ENCODE data around the gene MYRIP.

Gene MYRIP

DNA sequence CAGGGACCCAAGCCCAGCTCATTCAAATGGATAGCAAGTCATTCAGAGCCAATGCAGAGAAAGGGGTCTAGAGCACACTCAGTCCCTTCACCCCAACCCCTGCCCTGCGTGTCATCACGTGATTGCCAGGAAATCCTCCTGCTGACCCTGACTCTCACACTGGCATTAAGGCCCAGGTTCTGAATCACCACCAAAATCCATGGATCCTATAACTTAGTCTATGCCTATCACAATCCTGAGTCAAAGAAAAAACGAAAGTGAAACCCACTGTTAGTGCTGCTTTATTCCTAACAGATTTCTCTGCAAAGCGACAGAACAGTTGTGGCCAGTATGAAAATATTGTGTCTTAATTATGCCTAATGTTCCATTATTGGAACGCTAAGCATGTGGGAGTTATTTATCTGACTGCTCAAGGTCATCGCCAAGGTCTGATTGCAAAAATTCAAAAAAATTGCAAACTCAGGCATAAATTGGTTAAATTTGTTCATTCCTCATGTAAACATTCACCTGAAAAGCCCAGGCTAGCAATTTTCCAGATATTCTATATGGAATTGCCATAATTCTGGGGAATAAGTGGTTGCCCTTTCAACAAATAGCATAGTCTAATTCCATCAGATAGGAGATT, 391.4 kb downstream of the MYRIP start:
- no peak for DNase-seq

DNA sequence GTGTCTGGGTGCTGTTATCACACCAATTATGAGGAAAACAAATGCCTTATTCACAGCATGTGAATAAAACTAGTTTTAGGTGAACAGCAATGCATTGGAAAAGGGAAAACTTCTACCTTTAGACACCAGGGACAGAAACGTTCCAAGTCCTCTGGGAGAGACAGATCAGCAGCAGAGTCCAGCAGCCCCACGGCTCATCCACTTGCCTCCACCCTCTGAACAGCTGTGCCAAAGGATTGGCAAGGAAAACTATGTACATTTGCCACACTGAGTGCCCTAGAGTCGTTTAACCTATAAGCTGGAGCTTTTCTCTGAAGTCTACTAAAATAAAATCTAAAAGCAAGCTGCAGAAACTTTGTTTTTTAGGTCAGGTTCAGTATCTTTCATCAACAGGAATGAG, 392.4 kb downstream of the MYRIP start:
- no peak for DNase-seq

DNA sequence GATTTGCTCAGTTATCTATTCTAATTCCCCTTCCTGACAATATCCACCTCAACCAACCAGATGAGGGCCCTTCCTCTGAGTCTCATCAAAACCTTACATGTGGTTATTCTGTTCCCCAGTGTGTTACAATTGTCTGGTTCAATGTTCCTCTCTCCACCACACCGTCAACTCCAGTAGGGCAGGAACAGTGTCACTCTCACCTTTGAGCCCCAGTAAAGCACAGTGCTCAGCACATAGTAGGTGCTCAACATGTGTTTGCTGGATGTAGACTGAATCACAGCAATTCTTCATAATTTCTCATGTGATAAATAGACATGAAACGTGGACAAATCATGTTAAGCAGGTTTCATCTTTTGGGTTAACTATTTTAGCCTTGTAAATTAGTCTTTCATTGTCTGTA, 397.1 kb downstream of the MYRIP start:
- DNase-seq: no peak

DNA sequence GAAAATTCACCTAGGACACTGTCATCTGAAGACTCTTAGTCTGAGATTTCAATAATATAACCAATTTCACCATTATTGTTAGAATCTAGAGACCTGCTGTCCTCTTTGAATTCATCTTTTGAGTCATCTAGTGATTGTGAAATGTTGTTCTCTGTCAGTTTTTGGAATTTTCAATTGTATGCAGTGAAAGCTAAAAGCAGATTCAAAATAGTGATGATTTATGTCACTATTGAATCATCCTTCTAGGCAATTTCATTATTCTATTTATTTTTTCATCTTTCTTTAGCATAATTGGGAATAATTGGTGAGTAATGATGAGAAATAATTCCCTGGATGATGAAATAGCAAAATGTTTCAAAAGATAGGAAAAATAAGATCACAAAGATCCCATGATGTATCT, 398.4 kb downstream of the MYRIP start:
- no peak for DNase-seq

DNA sequence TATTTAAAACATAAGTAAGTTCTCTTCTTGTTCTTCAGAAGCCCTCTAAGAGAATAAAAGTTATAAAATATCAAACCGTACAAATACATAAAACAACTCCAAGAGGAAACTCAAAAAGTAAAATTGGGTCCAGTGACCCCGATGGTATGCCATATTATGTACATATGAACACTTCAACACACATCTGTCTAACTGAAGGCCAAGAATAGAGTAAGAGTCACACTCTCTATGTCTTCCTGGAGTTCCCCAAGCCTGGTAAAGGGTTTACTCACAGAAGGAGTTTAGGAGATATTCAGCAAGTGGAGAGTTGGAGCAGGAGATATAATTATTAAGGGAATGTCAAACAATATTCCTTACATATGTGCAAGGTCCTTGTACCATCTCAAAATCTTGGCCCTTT, 398.8 kb downstream of the MYRIP start:
- no peak for DNase-seq

DNA sequence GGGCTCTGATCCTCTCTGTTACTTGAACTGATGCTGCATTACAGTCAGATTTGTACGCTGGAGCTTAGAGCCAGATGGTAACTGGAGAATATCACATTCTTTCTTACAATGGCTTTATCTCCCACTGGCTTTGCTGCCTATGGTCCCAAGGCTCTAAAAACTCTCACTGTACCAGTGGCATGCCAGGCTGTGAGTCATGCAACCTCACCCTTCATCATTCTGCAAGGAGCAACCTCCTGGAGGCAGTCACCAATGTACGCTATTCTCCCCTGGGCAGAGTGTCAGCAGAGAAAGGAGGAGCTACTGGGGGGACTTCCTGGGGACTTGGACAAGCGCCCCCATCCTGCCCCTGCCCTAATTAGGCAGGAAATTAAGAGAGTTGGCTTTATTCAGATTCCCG, 402.2 kb downstream of the MYRIP start:
- no peak for DNase-seq

DNA sequence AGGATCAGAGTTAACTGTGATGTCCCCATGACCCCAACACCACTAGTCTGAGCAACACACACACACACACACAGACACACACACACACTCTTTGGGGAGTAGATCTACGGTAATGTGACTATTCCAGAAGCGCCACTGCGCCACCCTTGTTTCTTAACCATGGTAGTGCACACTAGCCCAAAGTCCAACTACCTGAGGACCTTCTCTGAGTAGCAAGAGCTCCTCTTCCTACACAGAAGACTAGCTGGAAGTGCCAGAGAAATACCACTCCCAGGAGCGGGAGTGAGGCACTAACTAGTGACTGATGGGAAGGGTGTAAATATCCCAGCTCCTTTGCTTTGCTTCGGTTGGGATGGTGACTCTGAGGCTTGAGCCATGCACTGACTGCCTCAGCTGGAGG, 404.1 kb downstream of the MYRIP start:
- DNase-seq: no peak

DNA sequence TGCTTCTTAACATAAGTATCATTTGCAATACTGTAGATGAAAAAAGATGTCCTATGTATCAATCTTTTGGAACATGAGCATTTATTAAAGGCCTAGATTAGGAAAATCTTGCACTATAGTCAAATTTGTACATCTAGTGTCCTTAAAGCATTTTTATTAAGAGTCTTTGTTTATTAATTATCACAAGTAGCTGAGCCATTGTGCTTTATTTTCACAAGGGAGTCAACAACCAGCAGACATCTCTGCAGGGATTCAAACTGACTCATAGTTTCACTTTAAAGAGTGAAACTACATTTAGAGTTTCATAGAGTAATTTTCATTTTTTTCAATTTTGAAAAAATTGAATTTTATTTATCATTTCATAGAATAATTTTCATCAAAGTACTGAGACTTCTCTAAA, 405.6 kb downstream of the MYRIP start:
- DNase-seq: no peak

DNA sequence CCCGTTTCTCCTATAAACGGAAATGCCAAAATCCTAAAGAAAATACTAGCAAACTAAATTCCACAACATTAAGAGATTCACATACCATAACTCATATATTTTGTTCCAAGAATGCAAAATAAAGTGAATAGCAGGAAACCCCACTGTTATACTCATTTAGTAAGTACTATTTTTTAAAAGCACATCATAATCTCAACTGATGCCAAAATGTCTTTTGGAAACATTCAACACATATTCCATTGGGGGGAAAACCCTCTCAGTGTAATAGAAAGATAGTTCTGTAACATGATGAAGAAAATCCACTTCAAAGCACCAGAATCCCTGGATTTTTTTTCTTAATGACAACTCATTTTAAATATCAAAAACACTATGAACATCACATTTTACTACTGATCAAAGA, 407.1 kb downstream of the MYRIP start:
- no peak for DNase-seq

DNA sequence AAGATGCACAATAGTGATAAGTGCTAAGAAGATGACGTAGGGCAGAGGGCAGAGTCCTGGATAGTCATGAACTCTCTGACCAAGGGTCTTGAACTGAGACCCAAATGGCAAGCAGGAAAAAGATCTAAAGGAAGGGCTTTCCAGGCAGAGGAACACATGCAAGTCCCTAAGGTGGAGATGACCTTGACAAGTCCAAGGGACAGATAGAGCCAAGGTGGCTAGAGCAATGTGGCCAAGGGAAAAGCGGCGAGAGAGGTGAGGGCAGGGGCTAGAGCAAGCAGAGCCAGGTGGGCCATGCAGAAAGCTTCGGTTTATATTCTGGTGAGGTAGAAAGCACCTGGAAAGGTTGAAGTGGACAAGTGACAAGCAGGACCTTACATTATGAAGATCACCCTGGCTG, 414.4 kb downstream of the MYRIP start:
- DNase-seq: no peak

DNA sequence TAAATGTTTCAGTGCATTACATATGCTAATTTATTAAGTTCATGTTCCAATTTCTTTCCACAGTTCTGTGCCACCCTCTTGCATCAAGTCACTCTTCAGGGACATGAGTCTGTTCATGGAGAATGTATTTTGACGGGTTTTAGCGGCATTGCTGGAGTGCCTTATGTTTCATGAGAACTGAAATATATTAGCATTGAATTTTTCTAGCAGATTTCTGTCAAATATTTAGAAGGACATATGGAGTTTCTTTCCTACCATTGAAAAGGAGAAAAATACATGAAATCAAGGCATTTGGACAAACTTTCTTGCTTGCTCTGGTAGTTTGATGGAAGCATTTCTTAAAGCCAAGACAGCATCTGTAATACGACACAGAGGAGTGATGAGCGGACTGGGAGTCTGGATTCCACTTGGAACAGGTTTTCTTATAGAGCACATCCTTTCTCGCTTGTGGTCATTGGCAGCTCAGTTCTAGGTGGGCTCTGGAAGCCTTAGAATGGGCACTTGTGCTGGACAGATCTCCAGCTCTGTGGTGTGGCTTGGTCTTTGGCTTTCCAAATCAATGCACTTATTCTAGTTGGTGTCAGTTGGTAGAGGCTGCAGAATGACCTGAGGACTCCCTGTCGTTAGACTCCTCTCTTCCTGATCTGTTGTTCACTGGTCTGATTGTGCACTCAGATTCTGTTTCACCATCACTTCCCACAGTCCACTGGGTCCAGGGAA, 415.5 kb downstream of the MYRIP start:
- DNase-seq: no peak

DNA sequence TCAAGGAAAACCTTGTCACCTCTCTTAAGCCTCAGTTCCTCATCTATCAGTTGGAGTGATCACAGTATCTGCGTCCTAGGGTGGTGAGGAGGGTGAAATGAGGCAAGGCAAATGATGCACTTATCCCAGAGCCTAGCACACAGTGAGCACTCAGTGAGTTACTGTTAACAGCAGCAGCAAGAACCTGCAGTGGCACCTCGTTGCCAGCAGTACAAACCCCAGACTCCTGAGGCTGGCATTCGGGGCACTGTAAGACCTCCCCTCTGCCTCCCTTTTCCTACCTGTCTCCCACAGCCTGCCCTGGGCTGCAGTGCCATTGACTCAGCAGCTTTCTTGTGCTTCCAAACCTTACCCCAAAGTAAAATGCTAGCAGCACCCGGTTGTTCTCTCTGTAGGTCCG, 417.2 kb downstream of the MYRIP start:
- no peak for DNase-seq

DNA sequence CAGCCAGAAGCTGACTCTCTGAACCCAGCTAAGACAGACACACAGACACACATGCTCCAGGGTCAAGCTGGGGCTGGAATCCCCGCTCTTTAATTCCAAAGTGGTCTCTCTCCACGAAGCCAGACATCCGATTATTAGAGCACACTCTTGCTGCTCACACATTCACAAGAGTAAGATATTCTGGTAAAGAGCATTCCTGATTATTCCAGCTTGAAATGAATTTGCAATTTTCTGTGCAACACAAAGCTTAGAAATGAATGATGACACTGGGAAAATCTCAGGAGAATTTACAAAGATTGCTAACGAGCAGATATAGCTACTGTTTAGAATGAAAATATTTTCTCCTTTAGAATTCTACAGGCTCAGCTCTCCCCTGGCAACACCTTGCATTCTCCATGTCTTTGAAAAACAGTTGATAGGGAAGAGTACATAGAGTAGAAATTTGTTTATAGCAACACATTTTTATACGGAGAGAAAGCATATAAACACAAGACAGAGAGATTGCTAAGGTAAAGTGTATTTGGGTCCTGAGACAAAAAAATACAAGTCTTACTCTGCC, 419.5 kb downstream of the MYRIP start:
- no peak for DNase-seq

DNA sequence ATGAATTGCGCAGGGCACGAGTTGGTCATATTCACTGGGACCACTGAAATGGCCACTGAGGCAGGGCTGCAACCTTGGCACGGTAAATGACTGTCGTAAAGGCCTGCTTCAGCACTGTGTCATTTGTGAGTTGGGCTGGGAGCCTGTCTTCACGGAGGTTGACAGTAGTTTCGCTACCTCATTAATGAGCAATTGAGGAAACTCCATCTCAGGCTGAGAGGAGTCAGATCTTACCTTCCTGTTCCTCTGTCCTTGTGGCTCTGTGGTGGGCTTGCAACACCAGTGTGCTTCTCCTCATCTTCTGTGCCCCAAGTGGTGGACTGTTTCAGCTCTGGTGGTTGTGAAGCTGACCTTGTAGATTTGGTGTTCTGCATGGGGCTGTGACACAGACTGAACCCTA, 420.0 kb downstream of the MYRIP start:
- no peak for DNase-seq

DNA sequence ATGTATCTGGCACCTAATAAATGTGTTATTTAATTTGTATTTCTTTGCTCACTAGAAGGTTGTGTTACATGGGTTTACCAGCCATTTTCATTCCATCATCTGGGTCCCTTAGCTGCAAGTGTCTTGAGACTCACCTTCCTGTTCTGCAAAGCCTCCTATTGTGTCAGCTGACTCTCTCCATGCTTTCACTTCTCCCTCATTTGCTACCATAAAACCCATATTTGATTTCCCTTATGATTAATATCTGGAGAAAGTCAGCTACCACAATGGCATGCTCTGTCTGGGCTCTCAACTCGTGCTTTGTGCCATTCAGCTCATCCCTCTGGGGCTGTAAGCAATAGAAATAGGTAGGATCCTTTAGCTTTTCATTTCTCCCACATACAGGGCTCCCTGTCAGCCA, 420.6 kb downstream of the MYRIP start:
- DNase-seq: no peak

DNA sequence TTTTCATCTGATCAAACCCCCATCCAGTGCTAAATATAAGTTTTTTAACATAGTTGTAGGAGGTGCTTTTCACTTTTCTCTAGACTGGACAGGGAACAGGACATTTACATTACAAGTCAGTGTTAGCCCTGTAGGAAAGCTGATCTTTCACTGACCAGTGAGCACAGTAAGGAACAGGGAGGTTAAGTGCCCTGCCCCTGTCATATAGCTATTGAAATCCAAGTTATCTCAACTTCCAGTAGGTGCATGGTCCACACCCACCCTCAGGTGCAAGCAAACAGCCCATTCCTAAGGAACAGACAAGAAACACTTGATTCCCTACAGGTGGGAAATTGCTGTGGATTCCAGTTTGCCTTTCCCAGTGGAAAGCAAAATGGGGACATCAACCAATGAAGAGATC, 421.0 kb downstream of the MYRIP start:
- no peak for DNase-seq

DNA sequence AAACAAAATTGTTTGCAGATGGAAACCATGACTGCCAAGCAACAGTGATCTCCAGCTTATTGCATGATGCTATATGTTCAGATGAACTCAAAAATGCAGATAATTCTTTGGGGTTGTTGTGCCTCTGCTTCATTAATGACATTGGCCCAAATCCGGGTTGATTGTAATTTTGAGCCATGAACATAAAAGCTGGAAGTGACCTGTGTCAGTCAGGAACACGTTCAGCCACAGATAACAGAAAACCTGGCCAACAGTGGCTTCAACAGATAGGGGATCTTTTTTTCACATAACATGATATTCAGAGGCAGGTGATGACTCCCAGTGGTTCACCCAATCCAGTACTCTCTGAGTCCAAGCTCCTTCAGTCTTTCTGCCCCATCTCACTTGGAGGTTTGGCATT, 423.2 kb downstream of the MYRIP start:
- no peak for DNase-seq

DNA sequence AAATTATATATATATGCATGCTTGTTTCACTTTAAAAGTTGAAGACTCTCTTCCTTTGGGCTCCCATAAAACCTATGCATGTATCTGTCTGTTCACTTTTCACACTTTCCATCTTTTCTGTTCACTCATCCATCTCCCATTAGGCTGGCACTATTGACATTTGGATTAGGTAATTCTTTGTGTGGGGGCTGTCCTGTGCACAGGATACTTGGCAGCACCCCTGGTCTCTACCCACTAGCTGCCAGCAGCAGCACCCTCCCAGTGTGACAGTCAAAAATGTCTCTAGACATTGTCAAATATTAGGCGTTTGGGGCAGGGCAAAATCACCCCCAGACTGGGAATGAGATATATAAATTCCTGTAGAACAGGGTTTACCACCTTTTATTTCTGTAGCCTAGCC, 427.8 kb downstream of the MYRIP start:
- DNase-seq: no peak

DNA sequence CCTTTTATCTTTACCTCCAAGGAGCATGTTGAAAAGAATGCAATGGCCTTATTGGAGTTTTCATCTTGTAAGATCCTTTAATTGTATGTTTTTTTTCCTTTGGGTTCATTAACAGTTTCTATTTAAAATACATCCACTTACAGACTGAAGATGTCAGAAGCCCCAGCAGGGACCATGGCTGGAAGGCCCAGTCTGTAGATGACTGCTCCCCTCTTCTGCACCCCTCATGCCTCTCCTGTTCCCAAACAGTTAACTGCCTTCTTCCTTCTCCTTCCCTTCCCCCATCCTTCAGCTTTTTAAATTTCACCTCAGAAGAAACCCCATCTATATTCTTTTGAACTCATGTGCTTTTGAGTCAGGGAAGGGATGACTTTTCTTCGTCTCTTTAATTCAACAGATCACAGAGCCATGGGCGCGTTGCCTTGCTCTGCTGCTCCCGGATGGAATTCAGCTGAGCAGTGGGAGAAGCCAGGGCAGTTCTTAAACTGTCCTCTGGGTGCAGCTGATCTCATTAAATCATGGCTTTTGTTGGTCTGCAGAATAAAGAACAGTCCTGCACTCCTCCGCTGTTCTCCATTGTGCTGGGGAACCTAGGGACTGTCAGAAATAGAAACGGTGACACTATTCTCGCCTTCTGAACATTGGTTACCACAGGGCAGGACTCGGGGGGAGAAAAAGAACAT, 428.6 kb downstream of the MYRIP start:
- DNase-seq: no peak

DNA sequence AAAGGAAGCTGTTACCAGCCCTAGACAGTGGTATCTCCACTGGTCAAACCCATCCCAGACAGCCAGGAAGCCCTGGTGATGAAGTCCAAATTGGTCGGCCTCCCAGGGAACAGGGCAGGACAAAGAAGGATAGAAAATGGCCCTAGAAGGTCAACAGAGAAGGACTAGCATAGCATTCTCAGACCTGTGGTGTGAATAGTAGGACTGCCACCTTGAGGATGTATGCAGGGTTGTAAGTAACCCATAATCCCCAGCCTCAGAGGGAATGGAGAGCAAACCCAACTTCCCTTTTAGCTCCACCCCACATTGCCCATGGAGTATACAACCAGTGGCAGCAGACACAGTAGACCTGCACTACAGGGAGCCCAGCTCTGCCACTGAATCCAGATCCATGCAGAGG, 431.5 kb downstream of the MYRIP start:
- DNase-seq: no peak

DNA sequence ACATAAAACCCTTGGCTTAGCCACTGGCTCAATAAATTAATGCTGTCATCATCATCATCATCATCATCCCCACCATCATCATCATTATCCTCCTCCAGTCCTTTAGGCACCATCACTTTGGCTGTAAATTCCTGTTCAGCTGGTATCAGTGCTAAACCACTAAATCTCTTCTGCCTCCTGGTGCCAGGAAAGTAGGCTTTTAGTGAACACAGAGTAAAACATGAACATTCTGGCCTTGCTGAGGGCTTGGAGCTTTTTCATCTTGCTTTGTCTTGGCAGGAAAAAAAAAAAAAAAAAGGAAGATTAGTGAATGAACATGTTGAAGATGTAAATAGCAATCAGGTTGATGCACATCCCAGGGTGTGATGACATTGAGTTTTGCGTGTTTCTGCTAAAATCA, 432.8 kb downstream of the MYRIP start:
- no peak for DNase-seq

DNA sequence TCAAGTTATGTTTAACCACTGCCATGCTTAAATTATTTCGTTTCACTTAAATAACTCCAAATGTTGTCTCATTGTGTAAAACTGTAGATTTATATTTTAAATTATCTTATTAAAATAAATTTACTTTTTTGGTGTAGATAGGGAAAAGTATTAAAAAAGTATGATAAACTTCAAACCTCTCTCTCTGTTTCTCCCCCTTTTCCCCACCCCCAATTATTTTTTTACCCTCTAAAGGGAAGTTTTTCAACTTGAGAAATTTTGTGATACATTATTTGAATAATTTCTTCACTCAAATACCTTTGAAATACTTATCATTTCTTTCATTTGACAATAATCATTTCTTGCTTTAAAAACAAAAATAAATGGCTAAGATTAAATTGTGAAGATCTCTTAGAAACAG, 433.2 kb downstream of the MYRIP start:
- DNase-seq: no peak

DNA sequence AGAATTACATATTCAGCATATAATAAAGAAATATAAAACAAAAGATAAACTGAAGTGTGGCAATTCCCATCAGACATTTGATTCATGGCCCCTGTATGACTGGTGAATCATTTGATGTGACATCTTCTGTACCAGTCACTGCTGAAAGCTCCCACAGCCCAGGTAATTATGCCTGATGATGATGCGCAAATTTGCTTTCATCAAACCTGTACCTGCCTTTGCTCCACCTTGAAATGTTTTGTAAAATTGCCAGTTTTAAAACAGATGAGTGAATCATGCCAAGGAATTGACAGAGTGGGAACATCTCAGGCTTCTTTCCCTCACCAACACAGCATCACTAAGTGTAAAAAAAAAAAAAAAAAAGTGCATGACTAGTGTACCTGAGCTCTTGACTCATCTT, 433.6 kb downstream of the MYRIP start:
- DNase-seq: no peak

DNA sequence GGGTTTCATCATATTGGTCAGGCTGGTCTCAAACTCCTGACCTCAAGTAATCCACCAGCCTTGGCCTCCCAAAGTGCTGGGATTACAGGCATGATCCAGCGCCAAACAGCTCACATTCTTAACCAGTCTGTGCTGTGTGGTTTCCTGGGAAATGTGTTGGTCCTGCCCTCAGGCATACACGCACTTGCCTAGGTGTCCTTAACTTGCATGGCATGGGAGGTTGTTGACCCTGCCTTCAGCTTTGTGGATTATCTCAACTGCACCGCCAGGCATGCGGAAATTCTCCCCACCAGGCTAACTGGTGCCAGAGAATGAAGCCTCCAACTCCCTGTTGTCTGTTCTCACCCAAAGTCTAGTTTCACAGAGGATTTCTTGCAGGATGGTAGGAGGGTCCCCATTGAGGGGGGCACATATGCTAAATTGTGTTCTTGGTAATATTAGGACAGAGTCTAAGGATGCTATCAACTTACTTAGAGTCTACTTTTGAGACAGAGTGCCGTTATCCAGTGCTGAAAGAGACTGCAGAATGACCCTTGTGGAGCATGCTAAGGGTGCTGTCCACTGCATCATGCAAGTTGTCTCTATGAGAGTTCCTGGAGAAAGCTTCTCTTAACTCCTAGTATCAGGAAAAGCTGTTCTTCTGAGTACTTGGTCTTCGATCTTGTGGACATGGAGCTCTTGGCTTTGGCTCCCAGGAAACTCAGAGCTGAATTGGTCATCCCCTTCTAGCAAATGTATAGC, 438.5 kb downstream of the MYRIP start:
- DNase-seq: no peak
